HG03064 (cell line): Measurements from ENCODE around the gene GMFB.
"Not testable (repeated sequence)": the region's sequence is repeated elsewhere in the genome, so short reads cannot be mapped to it uniquely, and the experiment has no call there.

ENCODE experiments used
- ATAC-seq: cut with Tn5 transposase; IDR thresholded peaks from one replicate; pipeline ENCODE4 v1.9.1; 2021; ENCODE audit warnings: low read depth; ENCODE audit not compliant: unreplicated experiment

GMFB gene

DNA sequence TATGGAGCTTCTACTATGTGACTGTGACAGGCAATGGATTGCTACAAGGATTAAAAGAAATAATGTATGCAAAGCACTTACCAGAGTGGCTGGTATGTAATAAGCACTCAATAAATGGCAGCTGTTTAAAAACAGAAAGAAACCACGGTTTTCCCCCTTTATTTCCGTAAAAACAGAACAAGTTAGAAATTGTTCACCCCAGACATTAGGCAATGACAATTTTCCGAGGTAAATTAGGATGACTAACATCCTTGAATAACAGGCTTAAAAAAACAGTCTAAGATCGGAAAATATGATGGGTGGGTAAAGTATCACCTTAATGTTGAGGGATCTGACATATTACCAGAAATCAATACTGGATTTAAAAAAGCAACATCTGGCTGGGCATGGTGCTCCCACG is 26.7 kb downstream of the GMFB start:
- no peak for ATAC-seq

DNA sequence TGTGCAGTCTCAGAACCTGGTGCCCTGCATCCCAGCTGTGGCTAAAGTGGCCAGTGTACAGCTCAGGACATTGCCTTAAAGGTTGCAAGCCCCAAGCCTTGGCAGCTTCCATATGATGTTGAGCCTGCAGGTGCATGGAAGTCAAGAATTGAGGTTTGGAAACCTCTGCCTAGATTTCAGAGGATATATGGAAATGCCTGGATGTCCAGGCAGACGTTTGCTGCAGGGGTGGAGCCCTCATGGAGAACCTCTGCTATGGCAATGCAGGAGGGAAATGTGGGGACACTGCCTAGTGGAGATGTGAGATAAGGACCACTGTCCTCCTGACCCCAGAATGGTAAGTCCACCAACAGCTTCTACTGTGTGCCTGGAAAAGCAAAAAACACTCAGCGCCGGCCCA is 29.7 kb downstream of the GMFB start:
- no peak for ATAC-seq

DNA sequence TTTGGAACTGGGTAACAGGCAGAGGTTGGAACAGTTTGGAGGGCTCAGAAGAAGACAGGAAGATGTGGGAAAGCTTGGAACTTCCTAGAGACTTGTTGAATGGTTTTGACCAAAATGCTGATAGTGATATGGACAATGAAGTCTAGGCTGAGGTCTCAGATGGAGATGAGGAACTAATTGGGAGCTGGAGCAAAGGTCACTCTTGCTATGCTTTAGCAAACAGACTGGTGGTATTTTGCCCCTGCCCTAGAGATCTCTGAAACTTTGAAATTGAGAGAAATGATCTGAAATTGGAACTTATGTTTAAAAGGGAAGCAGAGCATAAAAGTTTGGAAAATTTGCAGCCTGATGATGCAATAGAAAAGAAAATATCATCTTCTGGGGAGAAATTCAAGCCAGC is 30.2 kb downstream of the GMFB start:
- not testable (repeated sequence) for ATAC-seq

DNA sequence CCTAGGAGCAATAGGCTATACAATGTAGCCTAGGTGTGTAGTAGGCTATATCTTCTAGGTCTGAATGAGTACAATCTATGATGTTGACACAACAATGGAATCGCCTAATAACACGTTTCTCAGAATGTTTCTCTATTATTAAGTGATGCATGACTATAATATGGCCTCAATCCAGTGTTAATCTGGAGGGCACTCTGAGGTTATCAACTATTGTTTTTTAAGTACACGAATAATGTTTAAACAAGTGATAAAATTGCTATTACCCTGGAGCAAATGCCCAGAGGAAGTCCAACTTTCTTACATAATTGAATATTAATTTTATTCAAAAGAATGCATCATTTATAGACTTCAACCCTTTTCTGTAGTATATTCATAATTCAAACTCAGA is 31.2 kb downstream of the GMFB start:
- no peak for ATAC-seq

DNA sequence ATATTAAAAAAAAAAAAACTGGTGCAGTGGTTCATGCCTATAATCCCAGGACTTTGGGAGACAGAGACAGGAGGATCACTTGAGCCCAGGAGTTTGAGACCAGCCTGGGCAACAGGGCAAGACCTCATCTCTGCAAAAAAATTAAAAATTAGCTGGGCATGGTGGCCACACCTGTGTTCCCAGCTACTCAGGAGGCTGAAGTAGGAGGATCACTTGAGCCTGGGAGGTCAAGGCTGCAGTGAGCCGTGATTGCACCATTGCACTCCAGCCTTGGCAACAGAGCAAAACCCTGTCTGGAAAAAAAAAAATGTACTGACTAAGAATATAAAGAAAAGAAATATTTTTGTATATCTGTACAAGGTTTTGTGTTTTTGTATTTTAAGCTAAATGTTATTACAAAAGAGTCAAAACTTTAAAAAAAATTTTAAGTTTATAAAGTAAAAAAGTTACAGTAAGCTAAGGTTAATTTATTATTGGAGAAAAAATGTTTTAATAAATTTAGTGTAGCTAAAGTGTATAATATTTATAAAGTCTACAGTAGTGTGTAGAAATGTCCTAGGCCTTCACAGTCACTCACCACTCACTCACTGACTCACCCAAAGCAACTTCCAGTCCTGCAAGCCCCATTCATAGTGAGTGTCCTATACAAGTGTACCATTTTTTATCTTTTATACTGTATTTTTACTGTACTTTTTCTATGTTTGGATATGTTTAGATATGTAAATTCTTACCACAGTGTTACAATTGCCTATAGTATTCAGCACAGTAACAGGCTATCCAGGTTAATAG is 31.8 kb downstream of the GMFB start:
- not testable (repeated sequence) for ATAC-seq

DNA sequence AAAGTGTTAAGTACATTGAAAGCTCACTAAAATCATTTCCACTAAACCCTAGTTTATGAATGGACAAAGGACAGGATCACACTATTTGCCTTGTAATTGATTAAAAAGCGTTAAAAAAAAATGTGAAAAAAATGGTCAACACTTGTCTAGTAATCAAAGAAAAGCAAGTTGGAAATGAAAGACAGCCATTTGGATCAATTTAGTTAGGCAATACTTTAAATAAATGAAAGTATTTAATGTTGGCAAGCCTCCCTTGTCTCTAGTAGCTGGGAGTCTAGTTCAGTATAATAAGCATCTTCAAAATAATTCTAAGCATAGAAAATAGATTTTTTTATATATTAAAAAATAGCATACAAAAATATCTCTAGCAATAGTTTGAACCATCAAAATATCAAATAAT is 33.4 kb downstream of the GMFB start:
- no peak for ATAC-seq

DNA sequence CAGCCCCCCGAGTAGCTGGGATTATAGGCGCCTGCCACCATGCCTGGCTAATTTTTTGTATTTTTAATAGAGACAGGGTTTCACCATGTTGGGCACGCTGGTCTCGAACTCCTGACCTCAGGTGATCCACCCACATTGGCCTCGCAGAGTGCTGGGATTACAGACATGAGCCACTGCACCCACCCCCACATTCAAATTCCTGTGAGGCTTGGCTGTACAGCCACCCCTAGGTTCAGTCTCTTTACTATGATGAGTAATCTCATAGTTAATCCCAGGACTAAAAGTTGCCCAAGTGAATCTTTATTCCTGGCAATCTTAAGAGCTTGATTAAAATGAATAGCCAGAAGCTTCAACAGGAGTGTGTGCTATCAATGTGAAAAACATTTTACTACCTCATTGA is 34.8 kb downstream of the GMFB start:
- not testable (repeated sequence) for ATAC-seq

DNA sequence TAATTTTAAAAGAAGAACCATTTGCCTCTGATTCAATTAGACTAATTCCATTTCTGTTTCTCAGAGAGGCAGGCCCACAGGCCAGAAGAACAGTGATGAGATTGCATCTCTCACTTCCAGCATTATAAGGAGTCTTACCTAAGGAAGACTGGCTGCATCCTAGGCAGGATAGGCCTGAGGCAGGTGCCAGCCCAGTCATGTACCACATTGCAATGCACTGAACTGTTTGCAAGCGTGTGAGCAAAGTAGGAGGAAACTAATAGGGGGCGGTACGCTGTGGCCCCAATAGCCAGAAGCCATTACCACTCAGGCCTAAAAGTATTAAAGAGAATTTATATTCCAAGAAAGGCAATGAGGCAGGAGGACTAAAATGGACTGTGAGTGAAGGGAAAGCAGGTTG is 35.5 kb downstream of the GMFB start:
- no peak for ATAC-seq

DNA sequence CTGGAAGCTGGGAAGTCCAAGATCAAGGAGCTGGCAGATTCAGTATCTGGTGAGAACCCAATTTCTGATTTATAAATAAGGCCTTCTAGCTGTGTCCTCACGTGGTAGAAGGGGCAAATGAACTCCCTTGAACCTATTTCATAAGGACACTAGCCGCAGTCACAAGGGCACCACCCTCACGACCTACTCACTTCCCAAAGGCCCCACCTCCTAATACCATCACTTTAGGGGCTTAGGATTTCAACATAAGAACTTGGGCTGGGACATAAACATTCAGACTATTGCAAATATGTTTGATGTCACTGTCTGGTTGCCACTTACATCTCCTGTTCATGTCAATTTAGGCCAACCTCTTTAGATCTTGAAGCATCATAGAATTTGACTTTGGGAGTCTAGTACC is 36.8 kb downstream of the GMFB start:
- no peak for ATAC-seq

DNA sequence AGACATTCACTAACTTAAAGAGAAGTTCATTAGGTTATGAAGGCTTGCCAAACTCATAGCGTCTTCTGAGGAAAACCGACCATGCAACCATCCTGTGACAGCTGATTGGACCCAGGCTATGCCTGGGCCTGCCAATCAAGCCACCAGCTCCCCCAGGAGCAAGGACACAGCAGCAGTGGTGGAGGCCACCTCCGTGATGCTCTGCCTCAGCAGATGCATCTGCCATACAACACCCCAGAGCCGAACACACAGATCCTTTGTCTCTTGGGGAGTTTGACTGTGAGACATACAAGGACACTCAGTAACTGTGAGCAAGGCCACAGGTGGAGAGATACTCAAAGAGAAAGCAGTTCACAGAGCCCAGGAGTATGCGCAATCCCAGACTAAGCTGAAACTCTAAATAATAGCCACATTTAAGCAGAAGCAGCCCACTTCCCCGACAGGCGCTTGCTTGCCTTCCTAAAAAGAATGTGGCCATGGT is 37.6 kb downstream of the GMFB start:
- no peak for ATAC-seq

DNA sequence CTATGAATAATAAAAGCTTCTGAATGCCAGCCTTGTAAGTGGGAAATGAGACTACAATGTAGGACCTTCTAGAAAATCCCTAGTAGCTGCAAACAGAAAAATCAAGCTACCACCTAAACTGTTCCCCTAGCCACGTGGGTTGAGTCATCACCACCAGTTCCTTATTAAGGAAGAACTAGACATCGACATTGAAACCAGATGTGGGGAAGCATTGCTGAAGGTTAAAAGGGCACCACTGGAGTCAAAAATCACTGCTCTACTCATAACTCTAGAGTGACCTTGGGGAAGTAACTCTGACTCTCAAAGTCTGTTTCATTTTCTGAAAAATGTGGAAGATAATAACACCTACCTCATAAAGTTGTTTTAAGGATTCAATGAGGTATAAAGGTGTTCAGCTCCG is 38.2 kb downstream of the GMFB start:
- ATAC-seq: no peak

DNA sequence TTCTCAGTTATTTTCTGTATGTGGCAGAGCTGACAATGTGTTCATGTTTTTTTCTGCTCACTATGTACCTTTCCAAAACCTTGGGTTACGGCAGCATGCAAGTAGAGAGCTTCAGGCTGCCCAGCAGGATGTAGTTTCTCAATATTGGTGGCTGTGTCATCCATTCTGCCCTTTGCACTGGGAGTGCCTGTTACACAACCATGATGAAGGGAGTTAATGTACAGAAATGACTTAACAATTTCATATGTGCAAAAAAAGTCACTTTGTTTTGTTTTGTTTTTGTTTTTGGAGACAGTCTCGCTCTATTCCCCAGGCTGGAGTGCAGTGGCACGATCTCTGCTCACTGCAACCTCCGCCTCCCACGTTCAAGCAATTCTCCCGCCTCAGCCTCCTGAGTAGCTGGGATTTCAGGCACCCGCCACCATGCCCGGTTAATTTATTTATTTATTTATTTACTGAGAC is 41.5 kb downstream of the GMFB start:
- no peak for ATAC-seq

DNA sequence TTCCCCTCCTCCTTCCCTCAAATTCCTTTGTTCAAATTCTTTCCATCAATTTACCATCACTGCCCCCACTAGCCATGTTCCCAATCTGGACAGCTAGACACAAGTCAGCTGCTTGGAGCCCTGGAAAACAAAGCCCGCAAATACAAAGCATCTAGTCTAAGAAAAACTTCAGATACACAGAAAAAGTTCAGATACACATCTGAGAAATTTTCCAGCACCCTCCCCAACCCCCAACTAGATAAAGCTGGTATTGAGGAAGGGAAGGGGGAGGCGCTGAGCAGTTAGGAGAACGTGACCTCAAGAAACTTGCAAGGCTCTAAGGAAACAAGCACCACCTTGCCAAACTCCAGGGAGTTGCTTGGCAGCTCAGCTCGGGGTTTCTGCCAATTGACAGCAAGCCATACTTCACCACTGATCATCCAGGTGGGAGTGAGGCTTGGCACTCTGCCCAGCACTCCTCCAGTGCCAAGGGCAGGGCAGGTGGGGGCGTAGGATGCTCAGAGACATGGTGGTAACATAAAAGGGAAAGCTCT is 42.6 kb downstream of the GMFB start:
- ATAC-seq: no peak

DNA sequence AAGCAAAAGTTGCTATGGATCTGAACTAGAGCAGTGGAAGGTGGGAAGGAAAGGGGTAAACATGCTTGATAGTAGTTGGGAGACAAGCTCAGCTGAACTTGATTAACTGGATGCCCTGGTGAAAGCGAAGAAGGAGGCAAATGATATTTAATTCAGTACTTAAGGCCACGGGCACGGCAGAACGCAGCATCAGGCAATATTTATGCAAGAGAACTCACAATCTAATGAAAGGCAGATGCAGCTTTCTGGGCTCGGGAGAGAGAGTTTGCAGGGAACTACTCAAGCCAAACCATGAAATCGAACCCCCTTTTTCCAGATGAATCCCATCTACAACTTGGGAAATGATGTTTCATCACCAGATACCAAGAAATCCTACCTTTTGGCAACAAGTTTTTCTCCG is 44.1 kb downstream of the GMFB start:
- no peak for ATAC-seq

DNA sequence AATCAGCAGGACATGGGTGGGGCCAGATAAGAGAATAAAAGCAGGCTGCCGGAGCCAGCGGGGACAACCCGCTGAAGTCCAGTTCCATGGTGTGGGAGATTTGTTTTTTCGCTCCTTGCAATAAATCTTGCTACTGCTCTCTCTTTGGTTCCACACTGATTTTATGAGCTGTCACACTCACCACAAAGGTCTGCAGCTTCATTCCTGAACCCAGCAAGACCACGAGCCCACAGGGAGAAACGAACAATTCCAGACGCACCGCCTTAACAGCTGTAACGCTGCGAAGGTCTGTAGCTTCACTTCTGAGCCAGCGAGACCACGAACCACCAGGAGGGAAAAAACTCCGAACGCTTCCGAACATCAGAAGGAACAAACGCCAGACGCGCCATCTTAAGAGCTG is 44.8 kb downstream of the GMFB start:
- ATAC-seq: no peak

DNA sequence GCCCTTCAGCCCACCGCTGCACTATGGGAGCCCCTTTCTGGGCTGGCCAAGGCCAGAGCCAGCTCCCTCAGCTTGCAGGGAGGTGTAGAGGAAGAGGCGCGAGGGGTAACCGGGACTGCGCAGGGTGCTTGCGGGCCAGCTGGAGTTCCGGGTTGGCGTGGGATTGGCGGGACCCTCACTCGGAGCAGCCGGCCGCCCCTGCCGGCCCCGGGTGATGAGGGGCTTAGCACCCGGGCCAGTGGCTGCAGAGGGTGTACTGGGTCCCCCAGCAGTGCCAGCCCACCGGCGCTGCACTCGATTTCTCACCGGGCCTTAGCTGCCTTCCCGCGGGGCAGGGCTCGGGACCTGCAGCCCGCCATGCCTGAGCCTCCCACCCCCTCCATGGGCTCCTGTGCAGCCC is 45.8 kb downstream of the GMFB start:
- not testable (repeated sequence) for ATAC-seq

DNA sequence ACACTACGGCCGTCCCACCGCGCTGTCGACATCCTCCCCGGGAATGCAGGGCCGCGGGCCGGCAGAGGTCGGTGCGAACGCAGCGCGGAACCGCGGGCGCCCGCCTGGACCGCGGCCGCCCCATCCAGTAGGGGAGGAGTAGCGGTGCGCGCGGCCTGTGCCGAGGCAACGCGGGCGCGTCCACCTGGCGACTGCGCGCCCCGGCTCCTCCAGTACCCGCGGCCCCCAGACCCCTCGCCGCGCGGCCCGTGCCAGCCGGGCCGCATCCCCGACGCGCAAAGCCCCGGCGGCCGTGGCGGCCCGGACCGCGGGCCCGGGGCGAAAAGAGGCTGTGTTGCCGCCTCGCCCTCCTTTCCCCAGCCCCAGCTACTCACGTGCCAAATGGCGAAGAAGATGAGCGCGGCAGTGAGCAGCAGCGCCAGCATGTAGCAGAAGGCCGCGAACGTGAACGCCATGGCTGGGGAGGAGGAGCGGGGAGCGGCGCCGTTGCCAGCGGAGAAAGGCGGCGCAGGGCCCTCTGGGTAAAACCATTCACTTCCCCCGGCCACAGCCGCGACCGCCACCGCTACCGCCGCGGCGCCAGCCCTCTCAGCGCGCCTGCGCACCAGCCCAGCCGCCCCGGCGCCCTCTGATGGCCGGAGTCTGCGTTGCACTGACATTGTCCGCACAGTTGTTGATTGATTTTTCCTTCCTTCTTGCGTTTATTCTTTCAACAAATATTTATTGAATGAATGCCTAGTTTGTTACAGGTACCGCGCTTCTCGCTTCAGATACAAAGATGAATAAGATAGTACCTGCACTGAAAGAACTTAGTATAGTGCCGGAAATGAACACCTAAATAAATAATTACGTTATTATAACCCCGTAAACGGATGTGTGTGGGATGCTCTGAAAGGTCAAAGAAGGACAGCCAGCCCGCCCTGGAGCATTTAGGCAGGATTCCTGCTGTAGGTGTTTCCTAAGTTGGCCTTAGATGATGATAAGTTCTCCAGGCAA is 47.6 kb downstream of the GMFB start, which contains the start of gene CNIH1:
Gene CNIH1, minus strand, starts transcription at position 502 of the 996 bp plus-strand sequence. Its CDS starts 47 bp downstream, at position 455.
- ATAC-seq: peak; percentile 92

DNA sequence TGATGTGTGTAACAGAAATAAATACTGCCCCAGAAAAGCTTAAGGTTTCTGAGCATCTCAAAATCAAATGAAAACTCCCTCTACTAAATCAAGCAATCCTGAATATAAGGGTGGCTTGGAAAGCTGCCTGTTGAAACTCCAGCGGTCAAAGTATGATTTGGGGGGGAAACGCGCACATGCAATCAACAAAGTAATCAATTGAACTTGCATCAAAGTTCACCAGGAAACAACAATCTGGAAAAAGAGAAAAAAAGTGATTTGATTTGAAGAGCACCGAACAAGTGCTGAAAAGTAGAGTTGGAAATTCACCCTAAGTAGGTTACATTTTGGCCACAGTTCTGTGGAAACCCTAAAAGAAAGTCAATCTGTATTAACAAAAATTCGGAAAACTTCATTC is 48.3 kb downstream of the GMFB start:
- ATAC-seq: no peak

DNA sequence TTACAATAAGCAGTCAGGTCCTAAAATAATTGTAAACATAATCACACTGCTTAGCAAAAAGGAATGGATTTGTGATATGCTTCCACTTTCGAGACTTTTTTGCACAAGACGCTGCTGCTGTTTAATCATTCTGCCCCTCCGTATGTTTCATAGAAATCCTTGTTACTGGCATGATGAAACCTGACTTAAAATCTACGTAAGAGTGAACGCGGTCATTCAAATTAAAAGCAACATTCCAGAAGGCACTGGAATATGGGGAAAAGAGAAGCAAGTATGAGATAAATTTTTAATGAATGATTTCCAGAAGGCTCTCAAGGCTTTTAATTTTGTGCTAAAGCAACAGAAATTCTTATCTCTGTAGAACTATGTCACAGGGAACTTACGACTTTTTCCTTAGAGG is 48.7 kb downstream of the GMFB start:
- no peak for ATAC-seq

DNA sequence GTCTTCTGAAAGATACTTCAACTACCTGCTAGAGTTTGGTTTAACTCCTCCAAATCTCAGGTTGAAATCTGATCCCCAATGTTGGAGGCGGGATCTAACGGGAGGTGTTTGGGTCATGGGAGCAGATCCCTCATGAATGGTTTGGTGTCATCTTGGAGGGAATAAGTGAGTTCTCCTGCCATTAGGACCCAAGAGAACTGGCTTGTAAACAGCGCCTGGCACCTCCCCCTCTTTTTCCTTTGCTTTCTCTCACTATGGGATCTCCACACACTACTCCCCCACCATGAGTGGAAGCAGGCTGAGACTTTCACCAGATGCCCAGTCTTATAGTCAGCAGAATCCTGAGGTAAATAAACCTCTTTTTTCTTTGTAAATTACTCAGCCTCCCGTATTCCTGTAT is 50.1 kb downstream of the GMFB start:
- no peak for ATAC-seq

DNA sequence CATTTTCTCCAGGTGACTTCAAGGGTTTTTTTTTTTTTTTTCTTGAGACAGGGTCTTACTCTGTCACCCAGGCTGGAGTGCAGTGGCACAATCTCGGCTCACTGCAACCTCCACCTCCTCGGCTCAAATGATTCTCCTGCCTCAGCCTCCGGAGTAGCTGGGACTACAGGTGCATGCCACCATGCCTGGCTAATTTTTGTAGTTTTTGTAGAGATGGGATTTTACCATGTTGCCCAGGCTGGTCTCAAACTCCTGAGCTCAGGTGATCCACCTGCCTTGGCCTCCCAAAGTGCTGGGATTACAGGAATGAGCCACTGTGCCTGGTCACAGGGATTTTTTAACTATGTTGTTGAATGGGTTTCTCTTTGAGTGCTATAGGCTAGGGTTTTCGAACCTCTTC is 50.8 kb downstream of the GMFB start:
- not testable (repeated sequence) for ATAC-seq
